Liver (tissue), 9 donors: Measurements from ENCODE around the gene RAD51B. TPM values are rescaled to one million over a fixed set of nuclear protein-coding genes. Genes with fewer than 3 reads are reported as not detected.

Experiments used
- DNase-seq: peaks from one replicate; pipeline ENCODE4 v3.0.0-alpha.2; 2017; ENCODE audit warnings: low spot score
- H3K27ac ChIP-seq, 2 donors: one replicate each; pipeline ENCODE4 v1.7.0; 2013; ENCODE audit warnings: inconsistent platforms in 2 of 2, low read length in 2 of 2, control low read depth in 1 of 2, low read depth in 1 of 2, mild to moderate bottlenecking in 1 of 2
- H3K27me3 ChIP-seq, 4 donors: one replicate each; pipeline versions ENCODE4 v1.6.1 to v1.7.0; 2013; ENCODE audit warnings: low read length in 3 of 4, inconsistent platforms in 1 of 4, mild to moderate bottlenecking in 1 of 4, moderate library complexity in 1 of 4; ENCODE audit not compliant: control insufficient read depth in 4 of 4, insufficient read depth in 4 of 4
- H3K36me3 ChIP-seq, 4 donors: one replicate each; pipeline versions ENCODE4 v1.6.1 to v1.7.0; 2013; ENCODE audit warnings: low read length in 3 of 4, mild to moderate bottlenecking in 3 of 4, low read depth in 1 of 4, moderate library complexity in 1 of 4; ENCODE audit not compliant: control insufficient read depth in 4 of 4, insufficient read depth in 3 of 4
- H3K4me1 ChIP-seq, 4 donors: one replicate each; pipeline versions ENCODE4 v1.6.1 to v1.7.0; 2013; ENCODE audit warnings: low read length in 3 of 4, mild to moderate bottlenecking in 3 of 4, moderate library complexity in 1 of 4; ENCODE audit not compliant: control insufficient read depth in 4 of 4, insufficient read depth in 4 of 4
- H3K4me3 ChIP-seq, 3 donors: one replicate each; pipeline versions ENCODE4 v1.6.1 to v1.7.0; 2013; ENCODE audit warnings: low read length in 3 of 3, control low read depth in 1 of 3, low read depth in 1 of 3, mild to moderate bottlenecking in 1 of 3
- H3K9ac ChIP-seq, 2 donors: one replicate each; pipeline ENCODE4 v1.7.0; 2013; ENCODE audit warnings: low read length in 2 of 2, mild to moderate bottlenecking in 2 of 2, moderate library complexity in 2 of 2, control low read depth in 1 of 2, low read depth in 1 of 2
- H3K9me3 ChIP-seq, 4 donors: one replicate each; pipeline versions ENCODE4 v1.6.1 to v1.7.0; 2013; ENCODE audit warnings: low read length in 3 of 4; ENCODE audit not compliant: control insufficient read depth in 4 of 4
- EGR1 ChIP-seq, 2 donors: IDR thresholded peaks; 2 replicates each; pipeline ENCODE4 v1.6.1; 2016 to 2018; ENCODE audit warnings: antibody characterized with exemption in 2 of 2, low read depth in 2 of 2
- FOXA1 ChIP-seq: IDR thresholded peaks from 2 replicates; pipeline ENCODE4 v1.6.1; 2016; ENCODE audit warnings: antibody characterized with exemption
- FOXA2 ChIP-seq: IDR thresholded peaks from 2 replicates; pipeline ENCODE4 v1.6.1; 2016; ENCODE audit warnings: antibody characterized with exemption
- GABPA ChIP-seq, 2 donors: IDR thresholded peaks in 1 of 2; conservative IDR thresholded peaks in 1 of 2; 2 replicates each; pipeline ENCODE4 v1.6.1; 2016; ENCODE audit warnings: antibody characterized with exemption in 2 of 2, mild to moderate bottlenecking in 1 of 2, moderate library complexity in 1 of 2
- HNF4A ChIP-seq, 2 donors: conservative IDR thresholded peaks; 2 replicates each; pipeline ENCODE4 v1.6.1; 2016; ENCODE audit warnings: antibody characterized with exemption in 2 of 2, mild to moderate bottlenecking in 2 of 2
- HNF4G ChIP-seq: IDR thresholded peaks from 2 replicates; pipeline ENCODE4 v1.6.1; 2016; ENCODE audit warnings: antibody characterized with exemption
- JUND ChIP-seq, 2 donors: IDR thresholded peaks; 2 replicates each; pipeline ENCODE4 v1.6.1; 2016; ENCODE audit warnings: antibody characterized with exemption in 2 of 2
- NR2F2 ChIP-seq: IDR thresholded peaks from 2 replicates; pipeline ENCODE4 v1.6.1; 2016; ENCODE audit warnings: antibody characterized with exemption
- RAD21 ChIP-seq, 2 donors: IDR thresholded peaks; 2 replicates each; pipeline ENCODE4 v1.6.1; 2016; ENCODE audit warnings: antibody characterized with exemption in 2 of 2, mild to moderate bottlenecking in 2 of 2
- RXRA ChIP-seq, 2 donors: IDR thresholded peaks; 2 replicates each; pipeline ENCODE4 v1.6.1; 2017 to 2018; ENCODE audit warnings: antibody characterized with exemption in 2 of 2, mild to moderate bottlenecking in 1 of 2
- SP1 ChIP-seq: IDR thresholded peaks from 2 replicates; pipeline ENCODE4 v1.6.1; 2018; ENCODE audit warnings: antibody characterized with exemption, mild to moderate bottlenecking
- TAF1 ChIP-seq: conservative IDR thresholded peaks from 2 replicates; pipeline ENCODE4 v1.6.1; 2016; ENCODE audit warnings: antibody characterized with exemption, mild to moderate bottlenecking
- YY1 ChIP-seq: IDR thresholded peaks from 2 replicates; pipeline ENCODE4 v1.6.1; 2016; ENCODE audit warnings: antibody characterized with exemption, mild to moderate bottlenecking
- WGBS: extraction: QIAGEN DNeasy Blood & Tissue Kit; methylation state at CpG from one replicate; pipeline ENCODE4 v1.1.7; 2013; 5-methylcytosine and 5-hydroxymethylcytosine counted together
- polyA plus RNA-seq, 2 donors: library from polyadenylated mRNA; stranded (reverse) in 1 of 2; unstranded in 1 of 2; fragments of 200-250 nt in 1 of 2; fragments of >200 nt in 1 of 2; fragmentation: Nextera tagmentation in 1 of 2; extraction: Ambion mirVana in 1 of 2; gene quantifications; one replicate each; pipeline versions ENCODE4 v1.2.1 to v1.2.3, GENCODE V29; 2013 to 2015
- total RNA-seq, 2 donors: library from RNA; depleted of rRNA; stranded (reverse); fragments of >200 nt; gene quantifications; one replicate each; pipeline ENCODE4 v1.2.3, GENCODE V29; 2014
- TF ChIP-seq, protein P1 (sequence below): fragments of 150-350 bp; IDR thresholded peaks from 2 replicates; pipeline ENCODE4 v1.5.1; 2017; ENCODE audit warnings: improper control_type of control experiment, low read depth, low read length; ENCODE audit not compliant: missing input control
- TF ChIP-seq, protein P2 (sequence below): IDR thresholded peaks from 2 replicates; pipeline ENCODE4 v1.6.1; 2016; ENCODE audit warnings: antibody characterized with exemption, mild to moderate bottlenecking
- TF ChIP-seq, protein P3 (sequence below): IDR thresholded peaks from 2 replicates; pipeline ENCODE4 v1.6.1; 2016; ENCODE audit warnings: antibody characterized with exemption
- TF ChIP-seq, protein P4 (sequence below): IDR thresholded peaks from 2 replicates; pipeline ENCODE4 v1.6.1; 2016; ENCODE audit warnings: antibody characterized with exemption
- TF ChIP-seq, protein P5 (sequence below): IDR thresholded peaks from 2 replicates; pipeline ENCODE4 v1.6.1; 2016; ENCODE audit warnings: antibody characterized with exemption
- donor health status: healthy.
- donor health status: healthy.
- donor health status: healthy.
- donor health status: healthy.
- donor health status: healthy.

Gene RAD51B
- total and polyA plus RNA-seq, 4 donors = 0.81 to 12.9 (median 2.4) TPM

DNA sequence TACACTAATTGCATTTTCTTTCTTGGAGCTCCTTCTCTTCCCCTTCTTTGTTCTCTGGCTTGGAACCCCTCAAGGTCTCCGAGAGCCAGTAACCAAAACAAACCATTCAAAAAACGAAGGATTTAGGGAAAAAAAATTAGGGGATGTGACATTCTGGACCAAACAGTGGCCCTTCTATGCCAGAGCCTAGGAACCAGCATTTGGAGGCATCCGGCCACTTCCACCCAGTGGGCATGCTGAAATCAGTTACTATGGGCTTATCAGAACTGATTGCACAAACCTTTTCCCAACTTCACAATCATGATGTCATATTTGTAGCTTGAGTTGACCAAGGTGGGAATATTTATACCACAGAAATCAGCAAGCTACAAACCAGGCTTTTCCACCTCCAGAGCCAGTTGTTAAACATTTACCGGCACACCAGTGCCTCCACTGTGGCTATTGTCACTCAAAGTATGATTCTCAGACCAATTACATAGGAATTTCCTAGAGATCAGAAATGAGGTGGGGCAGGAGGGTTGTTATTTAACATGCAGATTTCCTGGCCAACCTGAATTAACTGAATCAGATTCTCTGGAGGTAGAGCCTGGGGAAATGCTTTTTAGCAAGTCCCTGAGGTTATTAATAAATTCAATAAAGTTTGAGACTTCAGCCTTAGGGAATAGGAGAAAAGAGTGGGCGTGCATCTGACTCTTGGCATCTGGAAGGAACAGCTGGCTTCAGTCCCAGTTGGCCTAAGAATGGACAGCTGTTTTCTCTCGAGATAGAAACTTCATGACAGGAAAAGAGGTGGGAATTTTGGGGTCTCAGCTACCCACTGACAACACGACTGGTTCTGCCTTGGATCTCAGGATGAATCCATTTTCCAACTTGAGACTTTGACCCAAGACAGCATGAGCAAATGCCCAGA is 699.4 kb downstream of the RAD51B start:
- Histone ChIP-seq H3K9me3 (no peaks in the 10 kb centered on the region), H3K27ac (peak overlapping the region; percentile 66 to 76), H3K27me3 (no peaks in the 10 kb centered on the region), H3K4me1 (peaks cover 18 to 47% (median 37%) of the 10 kb centered on the region in 4 donors), H3K36me3 (no peaks in the 10 kb centered on the region), H3K9ac (no peak overlapping the region), H3K4me3 (no peak overlapping the region)
- TF ChIP-seq YY1 = no peak
- peak in 1 of 2 donors; percentile 27 for TF ChIP-seq EGR1 (IDR thresholded peaks at IDR 0.05; ENCODE audit: low read depth in 2 of 2)
- TF ChIP-seq, protein P1, sequence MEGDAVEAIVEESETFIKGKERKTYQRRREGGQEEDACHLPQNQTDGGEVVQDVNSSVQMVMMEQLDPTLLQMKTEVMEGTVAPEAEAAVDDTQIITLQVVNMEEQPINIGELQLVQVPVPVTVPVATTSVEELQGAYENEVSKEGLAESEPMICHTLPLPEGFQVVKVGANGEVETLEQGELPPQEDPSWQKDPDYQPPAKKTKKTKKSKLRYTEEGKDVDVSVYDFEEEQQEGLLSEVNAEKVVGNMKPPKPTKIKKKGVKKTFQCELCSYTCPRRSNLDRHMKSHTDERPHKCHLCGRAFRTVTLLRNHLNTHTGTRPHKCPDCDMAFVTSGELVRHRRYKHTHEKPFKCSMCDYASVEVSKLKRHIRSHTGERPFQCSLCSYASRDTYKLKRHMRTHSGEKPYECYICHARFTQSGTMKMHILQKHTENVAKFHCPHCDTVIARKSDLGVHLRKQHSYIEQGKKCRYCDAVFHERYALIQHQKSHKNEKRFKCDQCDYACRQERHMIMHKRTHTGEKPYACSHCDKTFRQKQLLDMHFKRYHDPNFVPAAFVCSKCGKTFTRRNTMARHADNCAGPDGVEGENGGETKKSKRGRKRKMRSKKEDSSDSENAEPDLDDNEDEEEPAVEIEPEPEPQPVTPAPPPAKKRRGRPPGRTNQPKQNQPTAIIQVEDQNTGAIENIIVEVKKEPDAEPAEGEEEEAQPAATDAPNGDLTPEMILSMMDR = no peak
- TF ChIP-seq RXRA (IDR thresholded peaks at IDR 0.05) = peak in 1 of 2 donors; percentile 68
- no peak for TF ChIP-seq HNF4G
- peak; percentile 54 for TF ChIP-seq NR2F2
- TF ChIP-seq, protein P2, sequence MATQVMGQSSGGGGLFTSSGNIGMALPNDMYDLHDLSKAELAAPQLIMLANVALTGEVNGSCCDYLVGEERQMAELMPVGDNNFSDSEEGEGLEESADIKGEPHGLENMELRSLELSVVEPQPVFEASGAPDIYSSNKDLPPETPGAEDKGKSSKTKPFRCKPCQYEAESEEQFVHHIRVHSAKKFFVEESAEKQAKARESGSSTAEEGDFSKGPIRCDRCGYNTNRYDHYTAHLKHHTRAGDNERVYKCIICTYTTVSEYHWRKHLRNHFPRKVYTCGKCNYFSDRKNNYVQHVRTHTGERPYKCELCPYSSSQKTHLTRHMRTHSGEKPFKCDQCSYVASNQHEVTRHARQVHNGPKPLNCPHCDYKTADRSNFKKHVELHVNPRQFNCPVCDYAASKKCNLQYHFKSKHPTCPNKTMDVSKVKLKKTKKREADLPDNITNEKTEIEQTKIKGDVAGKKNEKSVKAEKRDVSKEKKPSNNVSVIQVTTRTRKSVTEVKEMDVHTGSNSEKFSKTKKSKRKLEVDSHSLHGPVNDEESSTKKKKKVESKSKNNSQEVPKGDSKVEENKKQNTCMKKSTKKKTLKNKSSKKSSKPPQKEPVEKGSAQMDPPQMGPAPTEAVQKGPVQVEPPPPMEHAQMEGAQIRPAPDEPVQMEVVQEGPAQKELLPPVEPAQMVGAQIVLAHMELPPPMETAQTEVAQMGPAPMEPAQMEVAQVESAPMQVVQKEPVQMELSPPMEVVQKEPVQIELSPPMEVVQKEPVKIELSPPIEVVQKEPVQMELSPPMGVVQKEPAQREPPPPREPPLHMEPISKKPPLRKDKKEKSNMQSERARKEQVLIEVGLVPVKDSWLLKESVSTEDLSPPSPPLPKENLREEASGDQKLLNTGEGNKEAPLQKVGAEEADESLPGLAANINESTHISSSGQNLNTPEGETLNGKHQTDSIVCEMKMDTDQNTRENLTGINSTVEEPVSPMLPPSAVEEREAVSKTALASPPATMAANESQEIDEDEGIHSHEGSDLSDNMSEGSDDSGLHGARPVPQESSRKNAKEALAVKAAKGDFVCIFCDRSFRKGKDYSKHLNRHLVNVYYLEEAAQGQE = peak; percentile 29
- no peak for TF ChIP-seq TAF1
- TF ChIP-seq, protein P3, sequence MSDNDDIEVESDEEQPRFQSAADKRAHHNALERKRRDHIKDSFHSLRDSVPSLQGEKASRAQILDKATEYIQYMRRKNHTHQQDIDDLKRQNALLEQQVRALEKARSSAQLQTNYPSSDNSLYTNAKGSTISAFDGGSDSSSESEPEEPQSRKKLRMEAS = peak; percentile 49
- peak; percentile 44 for TF ChIP-seq SP1
- TF ChIP-seq FOXA2 = no peak
- TF ChIP-seq, protein P4, sequence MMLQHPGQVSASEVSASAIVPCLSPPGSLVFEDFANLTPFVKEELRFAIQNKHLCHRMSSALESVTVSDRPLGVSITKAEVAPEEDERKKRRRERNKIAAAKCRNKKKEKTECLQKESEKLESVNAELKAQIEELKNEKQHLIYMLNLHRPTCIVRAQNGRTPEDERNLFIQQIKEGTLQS = no peak
- peak; percentile 30 to 48 for TF ChIP-seq HNF4A (conservative IDR thresholded peaks at IDR 0.05)
- peak; percentile 64 to 77 for TF ChIP-seq JUND (IDR thresholded peaks at IDR 0.05)
- TF ChIP-seq, protein P5, sequence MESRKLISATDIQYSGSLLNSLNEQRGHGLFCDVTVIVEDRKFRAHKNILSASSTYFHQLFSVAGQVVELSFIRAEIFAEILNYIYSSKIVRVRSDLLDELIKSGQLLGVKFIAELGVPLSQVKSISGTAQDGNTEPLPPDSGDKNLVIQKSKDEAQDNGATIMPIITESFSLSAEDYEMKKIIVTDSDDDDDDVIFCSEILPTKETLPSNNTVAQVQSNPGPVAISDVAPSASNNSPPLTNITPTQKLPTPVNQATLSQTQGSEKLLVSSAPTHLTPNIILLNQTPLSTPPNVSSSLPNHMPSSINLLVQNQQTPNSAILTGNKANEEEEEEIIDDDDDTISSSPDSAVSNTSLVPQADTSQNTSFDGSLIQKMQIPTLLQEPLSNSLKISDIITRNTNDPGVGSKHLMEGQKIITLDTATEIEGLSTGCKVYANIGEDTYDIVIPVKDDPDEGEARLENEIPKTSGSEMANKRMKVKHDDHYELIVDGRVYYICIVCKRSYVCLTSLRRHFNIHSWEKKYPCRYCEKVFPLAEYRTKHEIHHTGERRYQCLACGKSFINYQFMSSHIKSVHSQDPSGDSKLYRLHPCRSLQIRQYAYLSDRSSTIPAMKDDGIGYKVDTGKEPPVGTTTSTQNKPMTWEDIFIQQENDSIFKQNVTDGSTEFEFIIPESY = peak; percentile 22
- no peak for TF ChIP-seq FOXA1
- TF ChIP-seq RAD21 (IDR thresholded peaks at IDR 0.05) = peak; percentile 57 to 63
- no peak for TF ChIP-seq GABPA (IDR thresholded peaks at IDR 0.05 in 1 of 2, conservative IDR thresholded peaks at IDR 0.05 in 1 of 2)
- 62% methylated on average over 7 of the region's 7 CpGs for WGBS
- DNase-seq = no peak
